K562 (cell line): ENCODE data around the gene TGFB1I1. TPM values are rescaled to one million over a fixed set of nuclear protein-coding genes. Genes with fewer than 3 reads are reported as not detected.

Source experiments
- BHLHE40 ChIP-seq: IDR thresholded peaks from 2 replicates; pipeline ENCODE4 v1.6.1; 2011; ENCODE audit warnings: low read length, improper control_type of control experiment
- CHD1 ChIP-seq: fragments of 200-600 bp; sonication (generic); IDR thresholded peaks from one replicate; pipeline ENCODE4 v1.6.1; 2012; ENCODE audit warnings: mild to moderate bottlenecking, moderate library complexity, low read length, inconsistent platforms
- HMGN3 ChIP-seq: IDR thresholded peaks from 2 replicates; pipeline ENCODE4 v1.6.1; 2011; ENCODE audit warnings: borderline replicate concordance, low read depth, mild to moderate bottlenecking, mixed read lengths, low read length; ENCODE audit not compliant: insufficient read length; ENCODE audit errors: extremely low read depth
- SREBF2 ChIP-seq: sonication (generic); formaldehyde crosslinking; IDR thresholded peaks from 2 replicates; pipeline ENCODE4 v1.4.0; 2020; ENCODE audit warnings: mild to moderate bottlenecking, missing genetic modification reagents
- TBP ChIP-seq: optimal IDR thresholded peaks from 2 replicates; pipeline ENCODE3; 2011; ENCODE audit warnings: low read depth, low read length, improper control_type of control experiment
- U2AF2 ChIP-seq: fragments of 200-400 bp; formaldehyde crosslinking; optimal IDR thresholded peaks from 2 replicates; pipeline ENCODE3; 2017; ENCODE audit warnings: low read depth, mild to moderate bottlenecking, low read length
- polyA plus RNA-seq, 8 experiments: library from polyadenylated mRNA; depleted of rRNA in 4 of 8; stranded (reverse) in 5 of 8; unstranded in 3 of 8; fragments of >200 nt; fragmentation: Nextera tagmentation in 2 of 8; fragmentation: Illumina TruSeq in 1 of 8; extraction: Ambion mirVana in 2 of 8; extraction: Trizol in 1 of 8; gene quantifications; 2 replicates each; pipeline versions ENCODE4 v1.2.1 to v1.2.3, GENCODE V29; 2011 to 2014; ENCODE audit warnings: inconsistent platforms in 1 of 8, missing spikeins in 1 of 8
- total RNA-seq, 7 experiments: library from RNA; depleted of rRNA in 6 of 7; stranded (reverse); fragments of >200 nt in 6 of 7; fragmentation: Illumina TruSeq in 2 of 7; extraction: Trizol in 2 of 7; gene quantifications; 2 replicates each; pipeline versions ENCODE4 v1.2.1 to v1.2.3, GENCODE V29; 2011 to 2021; ENCODE audit warnings: low replicate concordance in 1 of 7
- TF ChIP-seq, protein P1 (sequence below): fragments of 250-450 bp; sonication (Bioruptor Pico); IDR thresholded peaks from 2 replicates; pipeline ENCODE4 v1.4.0; 2020
- TF ChIP-seq, protein P2 (sequence below): fragments of 450-650 bp; IDR thresholded peaks from 2 replicates; pipeline ENCODE4 v1.6.1; 2016; ENCODE audit warnings: low read depth

TGFB1I1 gene
- total and polyA plus RNA-seq, 9 of the 15 experiments (the other 6 are each of a cell fraction or from before 2014, with no cell fraction given) = 0.04 to 0.91 (median 0.19) TPM

DNA sequence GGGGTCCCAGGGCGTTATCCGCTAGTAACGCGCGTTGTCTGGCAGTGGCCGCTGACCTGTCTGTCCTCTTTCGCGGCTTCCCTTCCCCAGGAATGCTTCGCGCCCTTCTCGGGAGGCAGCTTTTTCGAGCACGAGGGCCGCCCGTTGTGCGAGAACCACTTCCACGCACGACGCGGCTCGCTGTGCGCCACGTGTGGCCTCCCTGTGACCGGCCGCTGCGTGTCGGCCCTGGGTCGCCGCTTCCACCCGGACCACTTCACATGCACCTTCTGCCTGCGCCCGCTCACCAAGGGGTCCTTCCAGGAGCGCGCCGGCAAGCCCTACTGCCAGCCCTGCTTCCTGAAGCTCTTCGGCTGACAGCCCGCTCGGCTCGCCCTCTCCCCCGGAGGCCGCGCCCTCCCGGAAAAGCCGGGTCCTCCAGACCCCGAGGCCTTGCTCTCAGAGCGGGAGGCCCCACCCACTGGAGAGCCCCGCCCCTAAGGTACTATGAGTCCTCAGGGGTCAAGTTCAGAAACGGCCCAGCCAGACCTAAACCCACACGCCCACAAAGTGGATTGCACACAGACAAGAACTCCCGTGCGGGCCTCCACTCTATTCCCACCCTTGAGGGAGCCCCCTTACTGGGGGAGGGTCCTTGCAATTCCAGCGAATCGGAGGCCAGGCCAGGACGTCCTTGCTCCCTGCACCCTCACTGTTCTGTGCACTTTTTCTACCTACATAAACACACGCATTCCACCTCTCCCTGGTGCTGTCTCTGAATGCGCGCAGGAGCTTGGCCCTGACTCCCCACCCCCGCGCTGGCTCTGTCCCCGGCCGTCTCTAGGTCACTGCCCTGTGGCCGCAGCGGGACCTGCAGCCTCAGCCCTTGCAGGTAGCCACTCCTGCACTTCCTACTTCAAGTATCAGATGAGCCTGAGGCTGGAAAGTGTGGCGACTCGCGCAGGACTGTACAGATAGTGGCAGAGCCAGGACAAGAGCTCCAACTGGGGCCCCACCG is 5.6 kb downstream of the TGFB1I1 start (continued):
- TF ChIP-seq, protein P1, sequence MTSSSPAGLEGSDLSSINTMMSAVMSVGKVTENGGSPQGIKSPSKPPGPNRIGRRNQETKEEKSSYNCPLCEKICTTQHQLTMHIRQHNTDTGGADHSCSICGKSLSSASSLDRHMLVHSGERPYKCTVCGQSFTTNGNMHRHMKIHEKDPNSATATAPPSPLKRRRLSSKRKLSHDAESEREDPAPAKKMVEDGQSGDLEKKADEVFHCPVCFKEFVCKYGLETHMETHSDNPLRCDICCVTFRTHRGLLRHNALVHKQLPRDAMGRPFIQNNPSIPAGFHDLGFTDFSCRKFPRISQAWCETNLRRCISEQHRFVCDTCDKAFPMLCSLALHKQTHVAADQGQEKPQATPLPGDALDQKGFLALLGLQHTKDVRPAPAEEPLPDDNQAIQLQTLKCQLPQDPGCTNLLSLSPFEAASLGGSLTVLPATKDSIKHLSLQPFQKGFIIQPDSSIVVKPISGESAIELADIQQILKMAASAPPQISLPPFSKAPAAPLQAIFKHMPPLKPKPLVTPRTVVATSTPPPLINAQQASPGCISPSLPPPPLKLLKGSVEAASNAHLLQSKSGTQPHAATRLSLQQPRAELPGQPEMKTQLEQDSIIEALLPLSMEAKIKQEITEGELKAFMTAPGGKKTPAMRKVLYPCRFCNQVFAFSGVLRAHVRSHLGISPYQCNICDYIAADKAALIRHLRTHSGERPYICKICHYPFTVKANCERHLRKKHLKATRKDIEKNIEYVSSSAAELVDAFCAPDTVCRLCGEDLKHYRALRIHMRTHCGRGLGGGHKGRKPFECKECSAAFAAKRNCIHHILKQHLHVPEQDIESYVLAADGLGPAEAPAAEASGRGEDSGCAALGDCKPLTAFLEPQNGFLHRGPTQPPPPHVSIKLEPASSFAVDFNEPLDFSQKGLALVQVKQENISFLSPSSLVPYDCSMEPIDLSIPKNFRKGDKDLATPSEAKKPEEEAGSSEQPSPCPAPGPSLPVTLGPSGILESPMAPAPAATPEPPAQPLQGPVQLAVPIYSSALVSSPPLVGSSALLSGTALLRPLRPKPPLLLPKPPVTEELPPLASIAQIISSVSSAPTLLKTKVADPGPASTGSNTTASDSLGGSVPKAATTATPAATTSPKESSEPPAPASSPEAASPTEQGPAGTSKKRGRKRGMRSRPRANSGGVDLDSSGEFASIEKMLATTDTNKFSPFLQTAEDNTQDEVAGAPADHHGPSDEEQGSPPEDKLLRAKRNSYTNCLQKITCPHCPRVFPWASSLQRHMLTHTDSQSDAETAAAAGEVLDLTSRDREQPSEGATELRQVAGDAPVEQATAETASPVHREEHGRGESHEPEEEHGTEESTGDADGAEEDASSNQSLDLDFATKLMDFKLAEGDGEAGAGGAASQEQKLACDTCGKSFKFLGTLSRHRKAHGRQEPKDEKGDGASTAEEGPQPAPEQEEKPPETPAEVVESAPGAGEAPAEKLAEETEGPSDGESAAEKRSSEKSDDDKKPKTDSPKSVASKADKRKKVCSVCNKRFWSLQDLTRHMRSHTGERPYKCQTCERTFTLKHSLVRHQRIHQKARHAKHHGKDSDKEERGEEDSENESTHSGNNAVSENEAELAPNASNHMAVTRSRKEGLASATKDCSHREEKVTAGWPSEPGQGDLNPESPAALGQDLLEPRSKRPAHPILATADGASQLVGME (CRISPR knock-in tag) = 0 out of 2 replicates have a peak, but pooled peaks have one; percentile 22
- TF ChIP-seq, protein P2, sequence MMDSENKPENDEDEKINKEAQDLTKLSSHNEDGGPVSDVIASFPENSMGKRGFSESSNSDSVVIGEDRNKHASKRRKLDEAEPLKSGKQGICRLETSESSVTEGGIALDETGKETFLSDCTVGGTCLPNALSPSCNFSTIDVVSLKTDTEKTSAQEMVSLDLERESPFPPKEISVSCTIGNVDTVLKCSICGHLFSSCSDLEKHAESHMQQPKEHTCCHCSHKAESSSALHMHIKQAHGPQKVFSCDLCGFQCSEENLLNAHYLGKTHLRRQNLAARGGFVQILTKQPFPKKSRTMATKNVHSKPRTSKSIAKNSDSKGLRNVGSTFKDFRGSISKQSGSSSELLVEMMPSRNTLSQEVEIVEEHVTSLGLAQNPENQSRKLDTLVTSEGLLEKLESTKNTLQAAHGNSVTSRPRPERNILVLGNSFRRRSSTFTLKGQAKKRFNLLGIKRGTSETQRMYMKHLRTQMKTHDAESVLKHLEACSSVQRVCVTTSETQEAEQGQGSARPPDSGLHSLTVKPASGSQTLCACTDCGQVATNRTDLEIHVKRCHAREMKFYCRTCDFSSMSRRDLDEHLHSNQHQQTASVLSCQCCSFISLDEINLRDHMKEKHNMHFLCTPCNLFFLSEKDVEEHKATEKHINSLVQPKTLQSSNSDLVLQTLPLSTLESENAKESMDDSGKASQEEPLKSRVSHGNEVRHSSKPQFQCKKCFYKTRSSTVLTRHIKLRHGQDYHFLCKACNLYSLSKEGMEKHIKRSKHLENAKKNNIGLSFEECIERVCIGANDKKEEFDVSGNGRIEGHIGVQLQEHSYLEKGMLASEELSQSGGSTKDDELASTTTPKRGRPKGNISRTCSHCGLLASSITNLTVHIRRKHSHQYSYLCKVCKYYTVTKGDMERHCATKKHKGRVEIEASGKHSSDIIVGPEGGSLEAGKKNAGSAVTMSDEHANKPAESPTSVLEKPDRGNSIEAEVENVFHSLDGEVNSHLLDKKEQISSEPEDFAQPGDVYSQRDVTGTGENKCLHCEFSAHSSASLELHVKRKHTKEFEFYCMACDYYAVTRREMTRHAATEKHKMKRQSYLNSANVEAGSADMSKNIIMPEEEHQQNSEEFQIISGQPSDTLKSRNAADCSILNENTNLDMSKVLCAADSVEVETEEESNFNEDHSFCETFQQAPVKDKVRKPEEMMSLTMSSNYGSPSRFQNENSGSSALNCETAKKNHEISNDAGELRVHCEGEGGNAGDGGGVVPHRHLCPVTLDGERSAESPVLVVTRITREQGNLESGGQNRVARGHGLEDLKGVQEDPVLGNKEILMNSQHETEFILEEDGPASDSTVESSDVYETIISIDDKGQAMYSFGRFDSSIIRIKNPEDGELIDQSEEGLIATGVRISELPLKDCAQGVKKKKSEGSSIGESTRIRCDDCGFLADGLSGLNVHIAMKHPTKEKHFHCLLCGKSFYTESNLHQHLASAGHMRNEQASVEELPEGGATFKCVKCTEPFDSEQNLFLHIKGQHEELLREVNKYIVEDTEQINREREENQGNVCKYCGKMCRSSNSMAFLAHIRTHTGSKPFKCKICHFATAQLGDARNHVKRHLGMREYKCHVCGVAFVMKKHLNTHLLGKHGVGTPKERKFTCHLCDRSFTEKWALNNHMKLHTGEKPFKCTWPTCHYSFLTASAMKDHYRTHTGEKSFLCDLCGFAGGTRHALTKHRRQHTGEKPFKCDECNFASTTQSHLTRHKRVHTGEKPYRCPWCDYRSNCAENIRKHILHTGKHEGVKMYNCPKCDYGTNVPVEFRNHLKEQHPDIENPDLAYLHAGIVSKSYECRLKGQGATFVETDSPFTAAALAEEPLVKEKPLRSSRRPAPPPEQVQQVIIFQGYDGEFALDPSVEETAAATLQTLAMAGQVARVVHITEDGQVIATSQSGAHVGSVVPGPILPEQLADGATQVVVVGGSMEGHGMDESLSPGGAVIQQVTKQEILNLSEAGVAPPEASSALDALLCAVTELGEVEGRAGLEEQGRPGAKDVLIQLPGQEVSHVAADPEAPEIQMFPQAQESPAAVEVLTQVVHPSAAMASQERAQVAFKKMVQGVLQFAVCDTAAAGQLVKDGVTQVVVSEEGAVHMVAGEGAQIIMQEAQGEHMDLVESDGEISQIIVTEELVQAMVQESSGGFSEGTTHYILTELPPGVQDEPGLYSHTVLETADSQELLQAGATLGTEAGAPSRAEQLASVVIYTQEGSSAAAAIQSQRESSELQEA = no peak
- TF ChIP-seq TBP (peak; percentile 50), BHLHE40 (peak; percentile 41), HMGN3 (peak; percentile 27), U2AF2 (no peak), CHD1 (peak; percentile 31), SREBF2 (no peak)
